ENCODE data around the gene CDC6.

Gene CDC6

DNA sequence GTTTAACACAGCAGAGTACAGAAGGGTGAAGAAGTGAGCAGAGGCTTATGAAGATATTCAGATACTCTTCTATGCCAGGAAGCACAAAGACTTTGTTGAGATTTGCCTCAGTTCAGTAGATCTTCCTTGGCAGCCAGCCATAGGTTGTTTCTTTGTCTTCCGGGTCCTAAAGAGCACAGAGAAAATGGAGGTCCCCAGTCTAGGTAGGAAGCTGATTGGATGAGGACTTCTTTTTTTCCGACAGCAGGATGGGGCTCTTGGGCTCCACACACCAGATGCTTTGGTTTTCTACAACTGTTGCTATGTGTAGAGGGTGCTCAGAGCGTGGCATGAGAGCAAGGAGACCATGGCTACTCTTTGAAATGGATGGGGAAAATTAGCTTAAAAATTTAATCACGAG lies 8.3 kb upstream of the CDC6 start:
- TF ChIP-seq, protein P1, sequence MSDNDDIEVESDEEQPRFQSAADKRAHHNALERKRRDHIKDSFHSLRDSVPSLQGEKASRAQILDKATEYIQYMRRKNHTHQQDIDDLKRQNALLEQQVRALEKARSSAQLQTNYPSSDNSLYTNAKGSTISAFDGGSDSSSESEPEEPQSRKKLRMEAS (IDR thresholded peaks at IDR 0.05), result no peak
- TF ChIP-seq YY1 (IDR thresholded peaks at IDR 0.05; ENCODE audit: low read depth) (no peak), NFIC (IDR thresholded peaks at IDR 0.05) (no peak), TCF12 (IDR thresholded peaks at IDR 0.05; ENCODE audit: low read depth) (no peak), CREB1 (IDR thresholded peaks at IDR 0.05; ENCODE audit: low read depth) (no peak)

DNA sequence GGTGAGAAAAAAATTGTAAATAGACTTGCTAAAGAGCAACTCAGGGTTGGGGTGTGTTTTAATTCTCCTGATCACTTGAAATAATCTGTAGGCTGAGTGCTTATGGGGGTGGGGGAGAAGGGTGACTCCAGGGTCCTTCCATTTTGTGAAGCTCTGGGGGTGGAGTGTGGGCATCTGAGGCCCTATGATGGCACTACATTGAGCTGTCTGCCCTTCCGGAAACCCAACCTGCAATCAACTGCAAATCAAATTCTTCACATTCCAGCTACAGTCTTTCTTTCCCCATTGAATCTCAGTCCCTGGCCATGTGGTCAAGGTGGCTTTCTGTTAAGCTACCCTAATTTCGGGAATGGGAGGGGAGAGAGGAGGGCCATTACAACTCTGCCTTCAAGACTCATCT lies 6.0 kb upstream of the CDC6 start:
- TF ChIP-seq ZBTB7A (IDR thresholded peaks at IDR 0.05; ENCODE audit: low read depth), result no peak
- peak; percentile 88 for TF ChIP-seq TEAD4 (IDR thresholded peaks at IDR 0.05)
- no peak for TF ChIP-seq CREB1 (IDR thresholded peaks at IDR 0.05; ENCODE audit: low read depth)
- no peak for TF ChIP-seq EP300 (IDR thresholded peaks at IDR 0.05; ENCODE audit: borderline replicate concordance)
- no peak for TF ChIP-seq EGR1 (IDR thresholded peaks at IDR 0.05)

DNA sequence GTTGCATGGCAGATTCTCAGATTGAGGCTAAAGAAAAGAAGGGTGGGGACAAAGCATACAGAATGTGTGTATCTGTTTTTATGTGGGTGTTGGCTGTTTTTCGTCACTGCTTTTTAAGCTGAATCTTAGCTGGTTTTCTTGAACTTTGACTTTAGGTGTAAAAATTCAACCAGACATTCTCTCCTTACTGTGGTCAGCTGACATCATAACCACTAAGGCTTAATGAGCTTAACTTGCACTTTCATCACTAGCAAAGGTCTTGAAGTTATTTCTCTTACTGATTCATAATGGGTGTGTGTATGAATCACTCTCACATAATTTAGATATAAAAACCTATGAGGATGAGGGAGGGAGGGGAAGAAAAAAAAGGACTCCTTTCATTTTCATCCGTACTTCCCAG lies 4.0 kb upstream of the CDC6 start:
- TF ChIP-seq RAD21 (IDR thresholded peaks at IDR 0.05; ENCODE audit: low read depth) (no peak), TCF12 (IDR thresholded peaks at IDR 0.05; ENCODE audit: low read depth) (no peak), EGR1 (IDR thresholded peaks at IDR 0.05) (no peak), ZBTB7A (IDR thresholded peaks at IDR 0.05; ENCODE audit: low read depth) (no peak), TEAD4 (IDR thresholded peaks at IDR 0.05) (no peak), FOXM1 (IDR thresholded peaks at IDR 0.05; ENCODE audit: borderline replicate concordance, low read depth) (no peak), TAF1 (IDR thresholded peaks at IDR 0.05; ENCODE audit: low read depth) (no peak), NFIC (IDR thresholded peaks at IDR 0.05) (no peak), EP300 (IDR thresholded peaks at IDR 0.05; ENCODE audit: borderline replicate concordance) (no peak), CREB1 (IDR thresholded peaks at IDR 0.05; ENCODE audit: low read depth) (no peak), CEBPB (IDR thresholded peaks at IDR 0.05) (no peak)
- TF ChIP-seq, protein P2, sequence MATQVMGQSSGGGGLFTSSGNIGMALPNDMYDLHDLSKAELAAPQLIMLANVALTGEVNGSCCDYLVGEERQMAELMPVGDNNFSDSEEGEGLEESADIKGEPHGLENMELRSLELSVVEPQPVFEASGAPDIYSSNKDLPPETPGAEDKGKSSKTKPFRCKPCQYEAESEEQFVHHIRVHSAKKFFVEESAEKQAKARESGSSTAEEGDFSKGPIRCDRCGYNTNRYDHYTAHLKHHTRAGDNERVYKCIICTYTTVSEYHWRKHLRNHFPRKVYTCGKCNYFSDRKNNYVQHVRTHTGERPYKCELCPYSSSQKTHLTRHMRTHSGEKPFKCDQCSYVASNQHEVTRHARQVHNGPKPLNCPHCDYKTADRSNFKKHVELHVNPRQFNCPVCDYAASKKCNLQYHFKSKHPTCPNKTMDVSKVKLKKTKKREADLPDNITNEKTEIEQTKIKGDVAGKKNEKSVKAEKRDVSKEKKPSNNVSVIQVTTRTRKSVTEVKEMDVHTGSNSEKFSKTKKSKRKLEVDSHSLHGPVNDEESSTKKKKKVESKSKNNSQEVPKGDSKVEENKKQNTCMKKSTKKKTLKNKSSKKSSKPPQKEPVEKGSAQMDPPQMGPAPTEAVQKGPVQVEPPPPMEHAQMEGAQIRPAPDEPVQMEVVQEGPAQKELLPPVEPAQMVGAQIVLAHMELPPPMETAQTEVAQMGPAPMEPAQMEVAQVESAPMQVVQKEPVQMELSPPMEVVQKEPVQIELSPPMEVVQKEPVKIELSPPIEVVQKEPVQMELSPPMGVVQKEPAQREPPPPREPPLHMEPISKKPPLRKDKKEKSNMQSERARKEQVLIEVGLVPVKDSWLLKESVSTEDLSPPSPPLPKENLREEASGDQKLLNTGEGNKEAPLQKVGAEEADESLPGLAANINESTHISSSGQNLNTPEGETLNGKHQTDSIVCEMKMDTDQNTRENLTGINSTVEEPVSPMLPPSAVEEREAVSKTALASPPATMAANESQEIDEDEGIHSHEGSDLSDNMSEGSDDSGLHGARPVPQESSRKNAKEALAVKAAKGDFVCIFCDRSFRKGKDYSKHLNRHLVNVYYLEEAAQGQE (IDR thresholded peaks at IDR 0.05; ENCODE audit: low read depth), result no peak
- TF ChIP-seq, protein P3, sequence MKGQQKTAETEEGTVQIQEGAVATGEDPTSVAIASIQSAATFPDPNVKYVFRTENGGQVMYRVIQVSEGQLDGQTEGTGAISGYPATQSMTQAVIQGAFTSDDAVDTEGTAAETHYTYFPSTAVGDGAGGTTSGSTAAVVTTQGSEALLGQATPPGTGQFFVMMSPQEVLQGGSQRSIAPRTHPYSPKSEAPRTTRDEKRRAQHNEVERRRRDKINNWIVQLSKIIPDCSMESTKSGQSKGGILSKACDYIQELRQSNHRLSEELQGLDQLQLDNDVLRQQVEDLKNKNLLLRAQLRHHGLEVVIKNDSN (IDR thresholded peaks at IDR 0.05), result no peak
- TF ChIP-seq, protein P1 (IDR thresholded peaks at IDR 0.05), result no peak

DNA sequence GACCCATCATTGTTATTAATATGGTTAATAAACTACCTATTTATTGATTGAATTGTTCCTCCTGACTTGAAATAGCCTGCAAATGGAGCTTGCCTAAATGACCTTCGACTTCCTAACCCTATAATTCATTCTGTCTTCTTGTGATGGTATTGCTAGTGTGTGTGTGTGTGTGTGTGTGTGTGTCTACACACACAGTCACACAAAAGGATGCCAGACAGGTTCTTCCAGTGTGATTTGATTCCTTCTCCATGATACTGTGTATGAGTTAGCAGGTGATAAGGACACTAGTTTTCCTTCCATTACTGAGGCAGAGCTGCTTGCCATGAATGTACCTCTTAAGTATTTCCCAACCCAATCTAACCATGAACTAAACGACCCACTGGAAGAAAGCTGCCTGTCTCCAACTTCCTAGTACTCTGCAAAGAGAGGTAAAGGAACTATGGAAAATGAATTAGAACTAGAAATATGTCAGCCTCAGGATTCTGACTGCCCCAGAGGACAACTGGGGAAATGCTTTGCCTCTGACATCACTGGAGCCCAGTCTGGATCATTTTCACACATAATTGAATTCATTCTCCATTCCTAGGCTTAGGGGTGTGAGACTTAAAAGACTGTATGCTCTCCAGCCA lies 3.5 kb upstream of the CDC6 start:
- TF ChIP-seq TEAD4 (IDR thresholded peaks at IDR 0.05) (peak; percentile 57), FOXM1 (IDR thresholded peaks at IDR 0.05; ENCODE audit: borderline replicate concordance, low read depth) (no peak), TCF12 (IDR thresholded peaks at IDR 0.05; ENCODE audit: low read depth) (0 out of 2 replicates have a peak, but pooled peaks have one; percentile 34), CEBPB (IDR thresholded peaks at IDR 0.05) (0 out of 2 replicates have a peak, but pooled peaks have one; percentile 5), EP300 (IDR thresholded peaks at IDR 0.05; ENCODE audit: borderline replicate concordance) (peak; percentile 31; the same call in 1 of the 2 replicates)

DNA sequence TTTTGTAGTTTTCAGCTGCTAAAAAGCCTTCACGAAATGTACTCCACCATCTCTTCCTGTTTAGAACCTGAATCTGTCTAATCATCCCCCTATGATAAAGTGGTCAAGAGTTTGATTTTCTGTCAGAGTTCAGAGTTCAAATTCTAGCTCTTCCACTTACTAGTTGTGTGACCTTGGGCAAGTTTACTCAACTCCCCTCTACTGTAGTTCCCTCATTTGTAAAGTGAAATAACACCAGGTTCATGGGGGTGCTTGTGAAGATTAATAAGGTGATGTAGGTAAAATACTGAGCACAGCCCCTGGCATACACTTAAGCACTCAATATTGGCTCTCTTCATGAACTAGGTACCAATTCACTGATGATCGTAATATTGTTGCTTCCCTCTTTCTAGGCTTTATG lies 1.2 kb upstream of the CDC6 start:
- no peak for TF ChIP-seq RAD21 (IDR thresholded peaks at IDR 0.05; ENCODE audit: low read depth)
- TF ChIP-seq CEBPB (IDR thresholded peaks at IDR 0.05), result no peak
- no peak for TF ChIP-seq NFIC (IDR thresholded peaks at IDR 0.05)
- TF ChIP-seq TEAD4 (IDR thresholded peaks at IDR 0.05), result no peak
- no peak for TF ChIP-seq TCF12 (IDR thresholded peaks at IDR 0.05; ENCODE audit: low read depth)
- TF ChIP-seq, protein P2 (IDR thresholded peaks at IDR 0.05; ENCODE audit: low read depth), result no peak
- TF ChIP-seq ZBTB7A (IDR thresholded peaks at IDR 0.05; ENCODE audit: low read depth), result no peak
- no peak for TF ChIP-seq CREB1 (IDR thresholded peaks at IDR 0.05; ENCODE audit: low read depth)
- no peak for TF ChIP-seq TAF1 (IDR thresholded peaks at IDR 0.05; ENCODE audit: low read depth)

DNA sequence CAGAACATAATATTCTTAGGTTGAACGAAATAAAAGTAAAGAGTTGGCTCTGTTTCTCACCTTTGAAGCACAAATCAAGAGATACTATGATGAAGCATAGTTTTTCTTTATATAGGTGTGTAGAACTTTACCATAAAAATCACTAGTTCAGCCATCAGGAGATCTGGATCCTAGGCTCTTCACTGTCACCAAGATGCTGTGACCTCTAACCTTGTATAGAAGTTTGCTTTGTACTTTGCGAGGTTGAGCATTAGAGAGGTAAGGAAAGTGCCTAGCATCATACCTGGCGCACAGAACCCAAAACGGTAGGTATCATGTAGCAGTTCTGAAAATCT lies 553 bp upstream of the CDC6 start:
- TF ChIP-seq EGR1 (IDR thresholded peaks at IDR 0.05), result no peak
- no peak for TF ChIP-seq ZBTB7A (IDR thresholded peaks at IDR 0.05; ENCODE audit: low read depth)
- TF ChIP-seq, protein P2 (IDR thresholded peaks at IDR 0.05; ENCODE audit: low read depth), result no peak
- TF ChIP-seq, protein P3 (IDR thresholded peaks at IDR 0.05), result no peak
- no peak for TF ChIP-seq TAF1 (IDR thresholded peaks at IDR 0.05; ENCODE audit: low read depth)
- no peak for TF ChIP-seq CEBPB (IDR thresholded peaks at IDR 0.05)
- TF ChIP-seq TCF12 (IDR thresholded peaks at IDR 0.05; ENCODE audit: low read depth), result no peak
- TF ChIP-seq, protein P1 (IDR thresholded peaks at IDR 0.05), result no peak
- no peak for TF ChIP-seq NFIC (IDR thresholded peaks at IDR 0.05)
- TF ChIP-seq TEAD4 (IDR thresholded peaks at IDR 0.05), result no peak
- TF ChIP-seq FOXM1 (IDR thresholded peaks at IDR 0.05; ENCODE audit: borderline replicate concordance, low read depth), result no peak
- TF ChIP-seq RAD21 (IDR thresholded peaks at IDR 0.05; ENCODE audit: low read depth), result no peak
- TF ChIP-seq EP300 (IDR thresholded peaks at IDR 0.05; ENCODE audit: borderline replicate concordance), result no peak
- no peak for TF ChIP-seq YY1 (IDR thresholded peaks at IDR 0.05; ENCODE audit: low read depth)
- TF ChIP-seq CREB1 (IDR thresholded peaks at IDR 0.05; ENCODE audit: low read depth), result no peak
